K562 treated with DMSO at 1 percent for 12 hours (cell line): Measurements from ENCODE around the gene DTX3. TPM values are rescaled to one million over a fixed set of nuclear protein-coding genes. Genes with fewer than 3 reads are reported as not detected.

ENCODE experiments used
- total RNA-seq: library from RNA; unstranded; fragments of 300-600 nt; gene quantifications from 2 replicates; pipeline ENCODE4 v1.2.3, GENCODE V29; 2022; ENCODE audit not compliant: insufficient read depth

The DTX3 gene, protein sequence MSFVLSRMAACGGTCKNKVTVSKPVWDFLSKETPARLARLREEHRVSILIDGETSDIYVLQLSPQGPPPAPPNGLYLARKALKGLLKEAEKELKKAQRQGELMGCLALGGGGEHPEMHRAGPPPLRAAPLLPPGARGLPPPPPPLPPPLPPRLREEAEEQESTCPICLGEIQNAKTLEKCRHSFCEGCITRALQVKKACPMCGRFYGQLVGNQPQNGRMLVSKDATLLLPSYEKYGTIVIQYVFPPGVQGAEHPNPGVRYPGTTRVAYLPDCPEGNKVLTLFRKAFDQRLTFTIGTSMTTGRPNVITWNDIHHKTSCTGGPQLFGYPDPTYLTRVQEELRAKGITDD
- not detected in 2 replicates for total RNA-seq

DNA sequence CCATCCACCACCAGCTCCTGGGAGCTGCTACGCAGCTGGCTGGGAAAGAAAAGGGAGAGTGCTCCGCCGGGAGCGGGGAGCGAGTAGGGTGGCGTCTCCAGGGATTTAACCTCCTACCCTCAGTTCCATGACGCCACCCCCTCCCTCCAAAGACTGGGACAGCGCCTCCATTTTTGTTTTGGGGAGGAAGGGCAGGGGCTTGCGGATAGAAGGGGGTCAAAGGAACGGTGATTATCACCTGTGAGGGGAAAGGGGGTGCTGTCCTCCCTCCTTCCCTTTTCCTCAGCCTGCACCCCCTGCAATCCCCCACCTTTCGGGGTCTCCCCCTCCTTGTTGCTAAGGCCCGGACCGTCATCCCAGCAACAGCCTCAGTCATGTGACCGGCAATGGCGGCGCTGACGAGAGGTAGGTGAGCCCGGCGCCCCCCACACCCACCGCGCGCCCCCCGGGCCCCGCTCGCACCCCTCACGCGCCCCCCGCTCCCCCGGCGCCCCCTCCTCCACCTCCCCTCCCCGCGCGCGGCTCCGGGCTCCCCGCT, at the start of gene DTX3:
TSS of gene DTX3 (plus strand) at position 371 of the 538 bp plus-strand sequence. CDS start 1,694 bp downstream, outside the sequence.

DNA sequence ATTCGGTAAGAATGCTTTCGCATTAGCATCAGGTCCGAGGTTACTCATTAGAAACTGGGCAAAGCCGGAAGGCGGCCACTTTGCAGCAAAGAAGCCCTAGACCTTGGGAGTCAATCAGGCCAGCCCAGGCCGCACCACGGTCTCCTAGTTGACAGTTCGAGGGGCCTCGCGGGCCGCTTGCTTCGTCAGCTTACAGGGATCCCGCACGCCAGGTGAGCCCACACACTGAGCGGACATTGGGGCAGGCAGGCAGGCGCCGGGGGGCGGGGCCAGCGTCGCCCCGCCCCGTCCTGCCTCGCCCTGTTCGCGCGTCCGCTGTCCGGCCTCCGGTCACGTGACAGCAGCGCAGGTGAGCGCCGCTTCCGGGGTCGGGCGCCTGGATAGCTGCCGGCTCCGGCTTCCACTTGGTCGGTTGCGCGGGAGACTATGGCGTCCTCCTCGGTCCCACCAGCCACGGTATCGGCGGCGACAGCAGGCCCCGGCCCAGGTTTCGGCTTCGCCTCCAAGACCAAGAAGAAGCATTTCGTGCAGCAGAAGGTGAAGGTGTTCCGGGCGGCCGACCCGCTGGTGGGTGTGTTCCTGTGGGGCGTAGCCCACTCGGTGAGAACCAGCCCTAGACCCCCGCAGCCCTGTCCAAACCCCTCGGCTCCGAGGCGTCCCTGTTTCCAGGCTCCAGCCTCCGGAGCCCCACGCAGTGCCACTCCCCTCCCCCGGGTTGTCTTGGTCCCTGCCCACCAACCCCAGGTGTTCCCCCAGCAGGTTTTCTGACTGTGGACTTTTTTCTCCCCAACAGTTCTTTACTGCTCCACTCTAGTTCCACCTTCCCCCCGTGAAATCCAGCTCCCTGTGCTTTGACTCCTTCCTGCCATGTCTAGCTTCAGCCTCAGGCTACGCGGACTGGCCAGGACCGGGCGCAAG, 13.5 kb upstream of the DTX3 start, which contains the start of gene PIP4K2C:
TSS of gene PIP4K2C (plus strand) at position 329 of the 918 bp plus-strand sequence. CDS start at position 427, 98 bp downstream.

DNA sequence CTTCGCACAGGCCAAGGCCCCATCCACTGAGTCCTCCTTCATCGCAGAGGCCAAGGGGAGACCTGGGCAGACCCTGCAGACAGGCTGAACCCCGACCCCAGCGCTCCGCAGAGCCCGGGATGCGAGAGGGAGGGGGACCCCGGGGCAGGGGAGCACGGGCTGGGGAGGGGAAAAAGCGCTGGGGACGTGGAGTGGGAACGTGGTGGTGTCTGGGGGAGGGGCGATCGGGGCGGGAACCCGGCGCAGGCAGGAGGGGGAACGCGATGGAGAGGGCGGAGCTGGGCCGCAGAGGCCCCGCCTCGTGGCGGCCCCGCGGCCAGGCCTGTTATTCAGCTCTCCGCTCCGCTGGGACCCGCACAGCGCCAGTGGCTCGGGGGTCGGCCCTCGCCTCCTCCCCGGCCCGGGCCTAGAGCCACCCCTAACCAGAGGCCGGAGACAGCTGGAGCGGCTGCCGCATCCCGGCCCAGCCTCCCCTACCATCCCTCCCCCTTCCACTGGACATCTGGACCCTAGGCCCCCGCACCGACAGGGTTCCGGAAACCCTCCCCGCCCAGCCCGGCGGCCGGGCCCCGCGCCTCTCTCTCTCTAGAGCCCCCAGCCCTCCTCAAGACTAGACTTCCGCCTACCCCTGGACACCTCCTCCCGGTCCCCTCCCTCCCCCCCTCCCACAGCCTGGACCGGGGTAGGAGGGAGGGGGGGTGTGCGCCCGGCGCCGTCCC, 6.6 kb downstream of the DTX3 start, which contains the start of gene ARHGEF25:
TSS of gene ARHGEF25 (plus strand) at position 328 of the 719 bp plus-strand sequence. CDS start 460 bp downstream, outside the sequence.

DNA sequence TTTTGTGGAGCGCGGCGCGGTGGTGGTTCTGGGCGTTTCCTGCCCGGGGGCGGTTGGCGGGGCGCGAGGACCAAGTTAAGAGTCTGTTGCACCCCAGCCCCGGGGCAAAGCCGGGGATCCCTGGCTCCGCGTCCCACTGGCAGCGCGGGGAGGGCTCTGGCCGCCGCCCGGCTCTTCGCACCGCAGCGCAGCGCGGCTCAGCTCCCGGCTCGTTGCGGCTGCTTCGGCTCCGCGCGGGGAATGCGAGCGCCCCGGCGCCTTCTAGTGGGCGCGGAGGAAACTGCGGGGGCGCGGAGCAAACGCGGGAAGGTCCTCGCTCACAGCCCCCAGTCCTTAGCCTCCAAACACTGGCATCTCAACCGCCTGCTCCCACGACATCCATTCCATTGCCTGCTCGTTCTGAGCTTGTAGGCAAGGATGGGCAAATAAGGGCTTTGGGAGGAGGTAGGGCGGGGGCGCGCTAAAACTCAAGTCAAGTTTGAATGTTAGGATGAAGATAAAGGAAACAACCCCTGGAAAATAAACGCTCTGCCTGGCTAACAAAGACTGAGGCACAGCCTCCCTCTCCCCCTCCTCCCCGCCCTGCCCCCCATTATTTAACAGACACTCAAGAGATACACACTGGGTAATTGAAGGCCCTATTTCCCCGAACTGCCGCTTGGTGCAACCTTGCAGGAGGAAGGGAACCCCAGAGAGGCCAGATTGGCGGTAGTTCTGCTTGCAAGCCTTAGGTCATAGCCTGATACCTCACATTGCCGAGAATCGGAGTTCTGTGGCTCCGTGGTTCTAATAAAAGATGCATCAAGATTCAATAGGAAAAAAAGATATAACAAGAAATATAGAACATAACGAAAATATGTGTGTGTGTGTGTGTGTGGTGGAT, 28.6 kb downstream of the DTX3 start, which contains the start of gene B4GALNT1:
TSS of gene B4GALNT1 (minus strand) at position 244 of the 883 bp plus-strand sequence. CDS start 1,069 bp downstream, outside the sequence.

Other genes starting within 250 kb of the DTX3 start
- 11.4 and 26.3 TPM in 2 replicates for gene R3HDM2, start 173.8 kb upstream of the DTX3 start, total RNA-seq
- gene INHBC, start 170.0 kb upstream of the DTX3 start, total RNA-seq = 0.97 TPM in 1 of 2 replicates, not detected in the other
- 44.7 and 60.8 TPM in 2 replicates for gene INHBE, start 149.5 kb upstream of the DTX3 start, total RNA-seq
- 0.49 and 3.3 TPM in 2 replicates for gene GLI1, start 145.0 kb upstream of the DTX3 start, total RNA-seq
- gene ARHGAP9, start 125.0 kb upstream of the DTX3 start, total RNA-seq = 7.4 and 10.8 TPM in 2 replicates
- gene MARS1, start 116.8 kb upstream of the DTX3 start, total RNA-seq = 373 and 994 TPM in 2 replicates
- 211 and 237 TPM in 2 replicates for gene DDIT3, start 84.3 kb upstream of the DTX3 start, total RNA-seq
- 9.5 and 30.4 TPM in 2 replicates for gene MBD6, start 82.0 kb upstream of the DTX3 start, total RNA-seq
- gene DCTN2, start 57.6 kb upstream of the DTX3 start, total RNA-seq = 159 and 198 TPM in 2 replicates
- gene KIF5A, start 54.8 kb upstream of the DTX3 start, total RNA-seq = 2.2 and 13.9 TPM in 2 replicates
- 14.9 and 38.4 TPM in 2 replicates for gene PIP4K2C, start 13.6 kb upstream of the DTX3 start, total RNA-seq
- gene ARHGEF25, start 6.6 kb downstream of the DTX3 start, total RNA-seq = 8.4 and 14.2 TPM in 2 replicates
- 19.6 and 67.1 TPM in 2 replicates for gene B4GALNT1, start 28.4 kb downstream of the DTX3 start, total RNA-seq
- gene OS9, start 89.3 kb downstream of the DTX3 start, total RNA-seq = 231 and 291 TPM in 2 replicates
- gene AGAP2, start 133.9 kb downstream of the DTX3 start, total RNA-seq = 0.82 TPM in 1 of 2 replicates, not detected in the other
- 8.0 and 16.3 TPM in 2 replicates for gene TSPAN31, start 140.2 kb downstream of the DTX3 start, total RNA-seq
- gene CDK4, start 147.5 kb downstream of the DTX3 start, total RNA-seq = 148 and 190 TPM in 2 replicates
- gene MARCHF9, start 150.3 kb downstream of the DTX3 start, total RNA-seq = 10.6 and 12.2 TPM in 2 replicates
- 0.65 and 0.74 TPM in 2 replicates for gene CYP27B1, start 162.3 kb downstream of the DTX3 start, total RNA-seq
- 6.5 and 9.4 TPM in 2 replicates for gene METTL1, start 167.3 kb downstream of the DTX3 start, total RNA-seq
- gene EEF1AKMT3, start 167.8 kb downstream of the DTX3 start, total RNA-seq = 2.5 and 5.1 TPM in 2 replicates
- 25.0 and 36.0 TPM in 2 replicates for gene TSFM, start 178.0 kb downstream of the DTX3 start, total RNA-seq
- 1.6 TPM in 1 of 2 replicates, not detected in the other for gene AVIL, start 213.9 kb downstream of the DTX3 start, total RNA-seq
- 51.2 and 139 TPM in 2 replicates for gene CTDSP2, start 241.9 kb downstream of the DTX3 start, total RNA-seq